Fibroblast of lung (primary cell): ENCODE measurements around the gene C12orf43. TPM values are rescaled to one million over a fixed set of nuclear protein-coding genes. Genes with fewer than 3 reads are reported as not detected.

Source experiments
- DNase-seq, 2 donors: peaks; one replicate each; pipeline versions ENCODE4 v3.0.0 to v3.0.0-alpha.2; 2010; ENCODE audit warnings: low read depth in 2 of 2
- H2AFZ ChIP-seq: 2 replicates; pipeline ENCODE4 v1.5.1; 2012; ENCODE audit warnings: low read length, control low read depth, inconsistent platforms
- H3K27ac ChIP-seq: 2 replicates; pipeline ENCODE4 v1.5.1; 2011; ENCODE audit warnings: low read length, control low read depth; ENCODE audit not compliant: insufficient read depth
- H3K27me3 ChIP-seq: 2 replicates; pipeline ENCODE4 v1.5.1; 2011; ENCODE audit warnings: mild to moderate bottlenecking, low read length; ENCODE audit not compliant: control insufficient read depth, insufficient read depth
- H3K36me3 ChIP-seq: 2 replicates; pipeline ENCODE4 v1.5.1; 2011; ENCODE audit warnings: low read length; ENCODE audit not compliant: control insufficient read depth, insufficient read depth
- H3K4me1 ChIP-seq: 2 replicates; pipeline ENCODE4 v1.5.1; 2011; ENCODE audit warnings: low read length; ENCODE audit not compliant: control insufficient read depth, insufficient read depth; ENCODE audit errors: extremely low read depth
- H3K4me2 ChIP-seq: 2 replicates; pipeline ENCODE4 v1.5.1; 2011; ENCODE audit warnings: low read length, control low read depth; ENCODE audit not compliant: insufficient read depth; ENCODE audit errors: extremely low read depth
- H3K4me3 ChIP-seq, 4 experiments: fragments of 200-600 bp in 1 of 4; sonication (generic) in 1 of 4; replicated peaks in 1 of 4; 2 replicates each; pipeline ENCODE4 v1.5.1; 2011 to 2016; ENCODE audit warnings: low read length in 4 of 4, low read depth in 3 of 4, mild to moderate bottlenecking in 3 of 4, control low read depth in 2 of 4, inconsistent platforms in 1 of 4, mixed read lengths in 1 of 4; ENCODE audit not compliant: insufficient read depth in 1 of 4; ENCODE audit errors: control extremely low read depth in 1 of 4
- H3K79me2 ChIP-seq: 2 replicates; pipeline ENCODE4 v1.5.1; 2012; ENCODE audit warnings: mild to moderate bottlenecking, low read length, inconsistent platforms; ENCODE audit not compliant: control insufficient read depth, insufficient read depth
- H3K9ac ChIP-seq: 2 replicates; pipeline ENCODE4 v1.5.1; 2011; ENCODE audit warnings: mild to moderate bottlenecking, low read length, control low read depth; ENCODE audit not compliant: insufficient read depth
- H3K9me3 ChIP-seq: 2 replicates; pipeline ENCODE4 v1.5.1; 2012; ENCODE audit warnings: low read depth, low read length; ENCODE audit not compliant: control insufficient read depth, insufficient read depth
- H4K20me1 ChIP-seq: 2 replicates; pipeline ENCODE4 v1.5.1; 2011; ENCODE audit warnings: low read length; ENCODE audit not compliant: control insufficient read depth, insufficient read depth; ENCODE audit errors: extremely low read depth
- EZH2 ChIP-seq: IDR thresholded peaks from 2 replicates; pipeline ENCODE4 v1.5.1; 2012; ENCODE audit warnings: low read length, control low read depth, mild to moderate bottlenecking; ENCODE audit errors: missing control alignments
- polyA plus RNA-seq, 2 donors: library from polyadenylated mRNA; depleted of rRNA in 1 of 2; stranded (reverse) in 1 of 2; unstranded in 1 of 2; fragments of >200 nt; gene quantifications; 2 replicates each; pipeline ENCODE4 v1.2.1, GENCODE V29; 2011 to 2012; ENCODE audit warnings: missing spikeins in 1 of 2
- total RNA-seq: library from RNA; depleted of rRNA; stranded (reverse); fragments of >200 nt; gene quantifications from 2 replicates; pipeline ENCODE4 v1.2.1, GENCODE V29; 2014
- TF ChIP-seq, protein P1 (sequence below), 2 donors: IDR thresholded peaks in 1 of 2; conservative IDR thresholded peaks in 1 of 2; 1 replicate in 1 of 2; 2 replicates in 1 of 2; pipeline ENCODE4 v1.5.1; 2011 to 2012; ENCODE audit warnings: low read length in 2 of 2, control low read depth in 1 of 2, inconsistent platforms in 1 of 2, low read depth in 1 of 2, mild to moderate bottlenecking in 1 of 2

The C12orf43 gene
- total and polyA plus RNA-seq, 2 donors (not counting 1 experiment from before 2014, with no cell fraction given) = 11.4 to 14.7 TPM

DNA sequence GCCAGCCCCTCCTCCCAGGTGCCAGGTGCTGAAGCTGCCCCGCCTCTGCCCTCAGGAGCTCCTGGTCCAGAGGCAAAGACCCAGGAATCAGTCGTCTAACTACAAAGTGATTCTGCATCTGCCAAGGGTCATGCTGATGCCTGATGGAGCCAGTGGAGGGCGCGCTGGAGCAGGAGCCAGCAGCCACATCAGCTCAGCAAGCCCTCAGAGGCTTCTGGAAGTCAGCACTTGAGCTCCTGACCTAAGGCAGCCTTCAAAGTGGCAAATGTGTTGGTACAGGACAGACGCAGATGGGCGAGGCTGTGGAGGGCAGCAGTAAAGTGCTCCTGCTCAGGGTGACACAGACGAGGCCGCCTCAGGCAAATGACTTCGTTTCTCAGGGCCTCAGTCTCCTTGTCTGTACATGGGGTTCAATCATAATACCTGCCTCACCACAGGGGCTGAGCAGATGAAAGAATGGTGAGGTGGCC is 10.9 kb downstream of the C12orf43 start:
- Histone ChIP-seq H2AFZ (no peak overlapping the region), H3K79me2 (no peaks in the 10 kb centered on the region)

DNA sequence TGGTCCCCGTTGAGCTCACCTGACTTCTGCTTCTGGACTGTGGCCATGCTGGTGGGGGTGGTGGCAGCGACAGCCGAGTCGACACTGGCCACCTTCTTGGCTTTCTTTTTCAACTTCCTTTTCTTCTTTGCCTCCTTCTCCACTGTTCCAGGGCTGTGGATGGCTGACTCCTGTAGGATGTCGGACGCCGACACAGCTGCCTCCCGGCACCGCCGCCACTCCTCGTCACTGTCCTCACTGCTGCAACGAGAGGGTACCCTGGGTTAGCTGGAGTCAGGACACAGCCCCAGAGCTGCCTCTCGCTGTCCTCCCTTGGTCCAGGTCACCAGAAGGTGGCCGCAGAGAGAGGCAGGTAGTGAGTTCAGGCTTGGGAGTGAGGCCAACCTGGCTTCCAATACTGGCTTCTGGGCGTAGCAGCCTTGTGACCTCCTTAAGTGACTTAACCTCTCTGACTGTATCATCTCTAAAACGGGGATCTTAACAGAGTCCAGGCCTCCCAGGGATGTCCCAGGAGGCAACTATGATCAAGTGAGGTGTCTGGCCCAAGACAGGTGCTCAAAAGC is 12.0 kb downstream of the C12orf43 start:
- no peak for DNase-seq
- H3K4me3 ChIP-seq = no peak overlapping the region
- TF ChIP-seq EZH2 = no peak
- TF ChIP-seq, protein P1, sequence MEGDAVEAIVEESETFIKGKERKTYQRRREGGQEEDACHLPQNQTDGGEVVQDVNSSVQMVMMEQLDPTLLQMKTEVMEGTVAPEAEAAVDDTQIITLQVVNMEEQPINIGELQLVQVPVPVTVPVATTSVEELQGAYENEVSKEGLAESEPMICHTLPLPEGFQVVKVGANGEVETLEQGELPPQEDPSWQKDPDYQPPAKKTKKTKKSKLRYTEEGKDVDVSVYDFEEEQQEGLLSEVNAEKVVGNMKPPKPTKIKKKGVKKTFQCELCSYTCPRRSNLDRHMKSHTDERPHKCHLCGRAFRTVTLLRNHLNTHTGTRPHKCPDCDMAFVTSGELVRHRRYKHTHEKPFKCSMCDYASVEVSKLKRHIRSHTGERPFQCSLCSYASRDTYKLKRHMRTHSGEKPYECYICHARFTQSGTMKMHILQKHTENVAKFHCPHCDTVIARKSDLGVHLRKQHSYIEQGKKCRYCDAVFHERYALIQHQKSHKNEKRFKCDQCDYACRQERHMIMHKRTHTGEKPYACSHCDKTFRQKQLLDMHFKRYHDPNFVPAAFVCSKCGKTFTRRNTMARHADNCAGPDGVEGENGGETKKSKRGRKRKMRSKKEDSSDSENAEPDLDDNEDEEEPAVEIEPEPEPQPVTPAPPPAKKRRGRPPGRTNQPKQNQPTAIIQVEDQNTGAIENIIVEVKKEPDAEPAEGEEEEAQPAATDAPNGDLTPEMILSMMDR (conservative IDR thresholded peaks at IDR 0.05 in 1 of 2, IDR thresholded peaks at IDR 0.05 in 1 of 2; ENCODE audit: low read depth in 1 of 2, low read length in 2 of 2) = no peak

More for the DNA sequence above, 10.9 kb downstream of the C12orf43 start:
- Histone ChIP-seq H3K27ac (no peak overlapping the region), H3K4me2 (no peak overlapping the region), H3K4me1 (no peaks in the 10 kb centered on the region), H3K36me3 (peaks cover 8% of the 10 kb centered on the region), H3K9ac (no peak overlapping the region), H3K9me3 (no peaks in the 10 kb centered on the region), H3K27me3 (no peaks in the 10 kb centered on the region), H4K20me1 (no peaks in the 10 kb centered on the region), H3K4me3 (no peak overlapping the region)
- peak; percentile 21 to 40 for DNase-seq
- TF ChIP-seq, protein P1 (conservative IDR thresholded peaks at IDR 0.05 in 1 of 2, IDR thresholded peaks at IDR 0.05 in 1 of 2; ENCODE audit: low read depth in 1 of 2, low read length in 2 of 2) = peak; percentile 59 to 77
- TF ChIP-seq EZH2 = no peak

DNA sequence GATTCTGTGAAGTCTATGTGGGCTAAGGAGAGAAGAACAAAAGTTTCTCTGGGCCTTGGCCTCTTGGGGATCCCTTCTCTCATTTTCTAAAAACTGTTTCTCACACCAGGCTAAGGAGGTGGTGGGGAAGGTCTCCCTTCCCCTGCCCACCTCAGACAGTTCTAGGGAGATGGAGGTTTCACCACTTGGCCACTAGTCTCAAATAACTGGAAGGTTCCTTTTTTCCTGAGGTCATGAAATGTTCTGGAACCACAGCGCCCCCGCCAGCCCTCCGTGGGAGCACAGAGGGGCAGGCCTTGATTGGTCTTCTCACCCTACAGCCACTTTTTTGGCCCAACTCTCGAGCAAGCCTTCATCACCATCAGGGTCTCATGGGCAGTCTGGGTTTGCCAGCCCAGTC is 12.6 kb downstream of the C12orf43 start:
- Histone ChIP-seq H3K79me2 (no peaks in the 10 kb centered on the region), H3K36me3 (peaks cover 5% of the 10 kb centered on the region), H3K9ac (no peak overlapping the region), H4K20me1 (no peaks in the 10 kb centered on the region), H3K4me3 (no peak overlapping the region), H3K9me3 (no peaks in the 10 kb centered on the region), H3K4me1 (no peaks in the 10 kb centered on the region), H3K27ac (no peak overlapping the region), H3K27me3 (no peaks in the 10 kb centered on the region), H2AFZ (no peak overlapping the region), H3K4me2 (no peak overlapping the region)
- TF ChIP-seq, protein P1 (conservative IDR thresholded peaks at IDR 0.05 in 1 of 2, IDR thresholded peaks at IDR 0.05 in 1 of 2; ENCODE audit: low read depth in 1 of 2, low read length in 2 of 2) = no peak
- no peak for DNase-seq

More for the DNA sequence above, 12.0 kb downstream of the C12orf43 start:
- no peak overlapping the region for H2AFZ ChIP-seq
- H3K9me3 ChIP-seq = no peaks in the 10 kb centered on the region
- H4K20me1 ChIP-seq = no peaks in the 10 kb centered on the region
- H3K36me3 ChIP-seq = peaks cover 5% of the 10 kb centered on the region
- no peaks in the 10 kb centered on the region for H3K79me2 ChIP-seq
- no peak overlapping the region for H3K27ac ChIP-seq
- H3K4me2 ChIP-seq = no peak overlapping the region
- H3K4me1 ChIP-seq = no peaks in the 10 kb centered on the region
- H3K9ac ChIP-seq = no peak overlapping the region
- H3K27me3 ChIP-seq = no peaks in the 10 kb centered on the region
